ENCODE measurements around the gene KDM4C. TPM values are rescaled to one million over a fixed set of nuclear protein-coding genes. Genes with fewer than 3 reads are reported as not detected.

Gene KDM4C
- total RNA-seq, 4 donors from 2014 or later: 75.0 to 95.9 (median 88.9) TPM

- no peak for DNase-seq
- Histone ChIP-seq H3K27me3 (no peaks in the 10 kb centered on the region), H3K4me1 (no peaks in the 10 kb centered on the region), H3K9me3 (no peaks in the 10 kb centered on the region), H3K4me3 (no peak overlapping the region), H3K27ac (no peak overlapping the region), H3K36me3 (no peaks in the 10 kb centered on the region)
- intact Hi-C loops (cut with DNase I; ENCODE audit: low total_unique reads) (no loop called here), in situ Hi-C loops (cut with MboI; ENCODE audit: low pct_ligation_motif_present in 1 of 4, low pct_unique_long_range_greater_than_20kb in 1 of 4, low sequenced_read_pairs in 3 of 4) (no loop called here)
- 41 to 67% methylated on average over 1 to 7 of the region's 7 CpGs for WGBS, 2 donors (ENCODE audit: low coverage in 1 of 2)
- TF ChIP-seq POLR2A (IDR thresholded peaks at IDR 0.05) (no peak), CTCF (IDR thresholded peaks at IDR 0.05) (no peak), EP300 (IDR thresholded peaks at IDR 0.05; ENCODE audit: low read depth) (no peak), POLR2AphosphoS5 (IDR thresholded peaks at IDR 0.05) (no peak)
Measured at GRCh38 chr9:7216004-7216841, 458.4 kb downstream of the KDM4C start.

- no peaks in the 10 kb centered on the region for H3K36me3 ChIP-seq
- no peak overlapping the region for H3K4me3 ChIP-seq
- no peaks in the 10 kb centered on the region for H3K27me3 ChIP-seq
- TF ChIP-seq CTCF (IDR thresholded peaks at IDR 0.05): no peak
- TF ChIP-seq POLR2AphosphoS5 (IDR thresholded peaks at IDR 0.05): no peak
- TF ChIP-seq EP300 (IDR thresholded peaks at IDR 0.05; ENCODE audit: low read depth): no peak
- TF ChIP-seq POLR2A (IDR thresholded peaks at IDR 0.05): no peak
- H3K4me1 ChIP-seq: no peaks in the 10 kb centered on the region
- H3K9me3 ChIP-seq: no peaks in the 10 kb centered on the region
- intact Hi-C loops (cut with DNase I; ENCODE audit: low total_unique reads): loop anchor here (5.0 kb wide), 1 partner anchor 1643 kb away; no protein-coding TSS in a partner anchor
- WGBS, 2 donors (ENCODE audit: low coverage in 1 of 2): 71% methylated on average over 6 of the region's 6 CpGs; no CpG with 5 or more reads in 1 of the 2 donors
- DNase-seq: no peak
- H3K27ac ChIP-seq: no peak overlapping the region
- in situ Hi-C loops (cut with MboI; ENCODE audit: low pct_ligation_motif_present in 1 of 4, low pct_unique_long_range_greater_than_20kb in 1 of 4, low sequenced_read_pairs in 3 of 4): no loop called here
Measured at GRCh38 chr9:7223981-7224380, 466.2 kb downstream of the KDM4C start.

Small RNA genes lying within 50 kb of the gene (small RNA-seq; reads per million reads assigned to genes)
- 0 reads per million in 4 donors for gene SNRPEP2

Other genes starting within 250 kb of the KDM4C start
- gene GLDC, start 112.2 kb upstream of the KDM4C start, total RNA-seq: 10 to 100 TPM in 1 of 4 donors, 1 to 10 TPM in 1, under 1 TPM in 1, not detected in 1; 0.41 to 70.7 (median 2.4) TPM